Osteoblast (primary cell): Measurements from ENCODE around the gene TPSB2. TPM values are rescaled to one million over a fixed set of nuclear protein-coding genes. Genes with fewer than 3 reads are reported as not detected.
"Not testable (repeated sequence)": the region's sequence is repeated elsewhere in the genome, so short reads cannot be mapped to it uniquely, and the experiment has no call there.

Experiments
- DNase-seq: peaks from one replicate; pipeline ENCODE4 v3.0.0; 2011; ENCODE audit warnings: low spot score, mixed read lengths; ENCODE audit not compliant: insufficient read length; ENCODE audit errors: missing footprints
- H2AFZ ChIP-seq: 2 replicates; pipeline ENCODE4 v1.6.0; 2011; ENCODE audit warnings: mild to moderate bottlenecking, low read length
- H3K27ac ChIP-seq: 2 replicates; pipeline ENCODE4 v1.5.1; 2011; ENCODE audit warnings: mild to moderate bottlenecking, low read depth, low read length, moderate library complexity
- H3K27me3 ChIP-seq: 2 replicates; pipeline ENCODE4 v1.6.0; 2012; ENCODE audit warnings: mild to moderate bottlenecking, control low read depth, inconsistent platforms, low read length, moderate library complexity; ENCODE audit not compliant: insufficient read depth
- H3K36me3 ChIP-seq: 2 replicates; pipeline ENCODE4 v1.5.1; 2011; ENCODE audit warnings: mild to moderate bottlenecking, low read length, control low read depth, moderate library complexity; ENCODE audit not compliant: insufficient read depth
- H3K4me1 ChIP-seq: 2 replicates; pipeline ENCODE4 v1.5.1; 2011; ENCODE audit warnings: mild to moderate bottlenecking, low read length, control low read depth, moderate library complexity; ENCODE audit not compliant: insufficient read depth
- H3K4me2 ChIP-seq: 2 replicates; pipeline ENCODE4 v1.6.0; 2011; ENCODE audit warnings: mild to moderate bottlenecking, low read length; ENCODE audit not compliant: insufficient read depth
- H3K4me3 ChIP-seq: fragments of 200-600 bp; sonication (generic); 3 replicates; pipeline ENCODE4 v1.5.1; 2012; ENCODE audit warnings: mild to moderate bottlenecking, low read length, inconsistent platforms; ENCODE audit not compliant: insufficient read depth
- H3K79me2 ChIP-seq: 2 replicates; pipeline ENCODE4 v1.6.0; 2012; ENCODE audit warnings: mild to moderate bottlenecking, low read length, control low read depth, inconsistent platforms; ENCODE audit not compliant: insufficient read depth
- H3K9me3 ChIP-seq: 2 replicates; pipeline ENCODE4 v1.5.1; 2011; ENCODE audit warnings: low read depth, low read length, control low read depth
- H4K20me1 ChIP-seq: 2 replicates; pipeline ENCODE4 v1.6.0; 2012; ENCODE audit warnings: mild to moderate bottlenecking, low read length, control low read depth; ENCODE audit not compliant: insufficient read depth
- CTCF ChIP-seq: IDR thresholded peaks from 2 replicates; pipeline ENCODE4 v1.5.1; 2011; ENCODE audit warnings: mild to moderate bottlenecking, low read depth, low read length, moderate library complexity; ENCODE audit errors: extremely low read depth
- total RNA-seq: library from RNA; depleted of rRNA; stranded (reverse); fragments of >200 nt; gene quantifications from 2 replicates; pipeline ENCODE4 v1.2.3, GENCODE V29; 2012

TPSB2 gene
- total RNA-seq, 1 donor: not detected

DNA sequence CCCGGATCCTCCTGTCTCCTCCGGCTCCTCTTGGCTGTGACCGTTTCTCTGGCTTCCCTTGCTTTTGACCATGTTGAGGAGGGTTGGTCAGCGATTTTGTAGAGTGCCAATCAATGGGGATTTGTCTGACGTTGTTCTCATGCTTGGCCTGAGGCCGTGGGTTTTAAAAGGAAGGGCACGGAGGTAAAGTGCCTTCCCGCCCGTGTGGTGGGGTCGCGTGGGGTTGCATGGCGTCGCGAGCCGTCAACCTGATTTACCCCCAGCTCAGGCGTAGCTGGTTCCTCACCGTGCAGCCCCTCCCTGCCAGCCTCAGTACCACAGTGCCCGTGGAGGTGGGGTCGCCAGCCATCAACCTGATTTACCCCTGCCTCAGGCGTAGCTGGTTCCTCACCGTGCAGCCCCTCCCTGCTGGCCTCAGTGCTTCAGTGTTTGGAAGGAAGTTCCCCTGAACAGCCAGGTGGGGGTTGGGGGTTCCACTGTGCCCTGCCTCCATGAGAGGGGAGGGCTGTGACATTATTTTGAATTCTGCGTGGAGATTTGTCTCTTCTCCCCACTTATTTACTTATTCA lies 15.6 kb upstream of the TPSB2 start:
- Histone ChIP-seq H3K27me3 (peaks cover 8% of the 10 kb centered on the region), H3K9me3 (no peaks in the 10 kb centered on the region), H4K20me1 (no peaks in the 10 kb centered on the region), H3K4me1 (no peaks in the 10 kb centered on the region), H3K36me3 (no peaks in the 10 kb centered on the region), H3K4me3 (no peak overlapping the region), H3K4me2 (no peak overlapping the region), H3K79me2 (no peaks in the 10 kb centered on the region), H3K27ac (no peak overlapping the region), H2AFZ (no peak overlapping the region)
- TF ChIP-seq CTCF: no peak
- DNase-seq: peak; percentile 66

DNA sequence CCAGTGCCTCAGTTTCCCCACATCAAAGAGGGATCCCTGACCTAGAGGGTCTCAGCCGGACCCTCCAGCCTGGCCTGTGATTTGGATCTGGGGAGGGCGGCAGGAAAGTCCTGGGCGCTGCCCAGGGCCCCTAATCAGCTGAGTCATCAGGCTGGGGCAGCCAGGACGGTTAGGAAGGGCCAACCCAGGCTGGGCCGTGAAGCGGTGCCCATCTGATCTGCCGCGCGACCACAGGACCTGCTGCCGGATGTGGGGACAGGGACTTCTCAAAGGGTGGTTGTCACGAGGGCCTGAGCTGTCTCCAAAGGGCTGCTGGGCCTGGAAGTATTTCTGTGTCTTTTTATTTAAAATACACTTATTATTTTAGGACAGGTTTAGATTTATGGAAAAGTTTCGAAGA lies 14.9 kb upstream of the TPSB2 start:
- Histone ChIP-seq H3K4me1 (no peaks in the 10 kb centered on the region), H3K4me2 (no peak overlapping the region), H4K20me1 (no peaks in the 10 kb centered on the region), H3K9me3 (no peaks in the 10 kb centered on the region), H3K36me3 (no peaks in the 10 kb centered on the region), H2AFZ (no peak overlapping the region), H3K79me2 (no peaks in the 10 kb centered on the region), H3K4me3 (no peak overlapping the region), H3K27me3 (peaks cover 8% of the 10 kb centered on the region), H3K27ac (no peak overlapping the region)
- TF ChIP-seq CTCF: no peak
- DNase-seq: peak; percentile 41

DNA sequence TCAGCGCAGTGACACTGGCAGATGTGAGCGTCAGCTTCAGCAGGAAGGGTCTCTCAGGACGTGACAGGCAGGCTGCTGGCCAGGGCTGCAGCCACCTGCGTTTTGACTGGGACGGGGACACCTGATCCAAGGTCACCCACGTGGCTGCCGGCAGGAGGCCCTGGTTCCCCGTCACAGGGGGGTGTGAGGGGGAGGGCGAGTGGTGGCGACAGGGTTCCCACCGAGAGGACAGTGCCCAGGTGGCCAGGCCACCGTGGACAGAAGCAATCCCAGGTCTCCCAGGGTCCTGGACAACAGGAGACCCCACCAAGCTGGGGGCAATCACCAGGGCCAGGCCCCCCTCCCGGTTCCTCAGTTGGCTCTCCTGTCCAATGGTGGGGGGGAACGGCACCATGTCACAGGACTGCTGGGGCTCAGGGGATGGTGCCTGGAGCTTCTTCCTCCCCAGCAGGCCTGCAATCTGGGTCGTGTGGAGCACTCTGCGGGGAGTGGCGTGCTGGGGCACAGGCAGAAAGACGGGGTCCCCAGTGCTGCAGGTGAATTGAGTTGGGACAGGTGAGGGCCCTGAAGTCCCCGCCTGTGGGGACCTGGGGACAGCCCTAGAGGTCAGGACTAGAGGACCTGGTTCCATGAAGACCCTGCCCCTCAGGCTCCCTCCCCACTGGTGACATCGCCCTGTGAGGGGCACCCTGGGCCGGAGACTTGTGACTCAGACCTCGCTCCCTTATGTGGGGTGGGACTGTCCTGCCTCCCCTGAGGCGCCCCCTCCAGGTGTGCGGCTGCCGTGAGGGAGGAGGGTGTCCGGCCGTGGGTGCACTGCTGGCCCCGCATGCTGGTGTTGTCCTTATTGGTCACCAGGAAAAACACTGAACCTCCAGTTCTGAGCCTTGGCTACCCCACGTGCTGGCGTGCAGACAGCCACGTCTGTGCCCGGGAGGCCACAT lies 14.2 kb upstream of the TPSB2 start:
- not testable (repeated sequence) for H3K27me3 ChIP-seq, H3K4me3 ChIP-seq, H3K4me2 ChIP-seq, H2AFZ ChIP-seq, H4K20me1 ChIP-seq, H3K4me1 ChIP-seq, H3K79me2 ChIP-seq, H3K9me3 ChIP-seq, DNase-seq, H3K27ac ChIP-seq, H3K36me3 ChIP-seq

DNA sequence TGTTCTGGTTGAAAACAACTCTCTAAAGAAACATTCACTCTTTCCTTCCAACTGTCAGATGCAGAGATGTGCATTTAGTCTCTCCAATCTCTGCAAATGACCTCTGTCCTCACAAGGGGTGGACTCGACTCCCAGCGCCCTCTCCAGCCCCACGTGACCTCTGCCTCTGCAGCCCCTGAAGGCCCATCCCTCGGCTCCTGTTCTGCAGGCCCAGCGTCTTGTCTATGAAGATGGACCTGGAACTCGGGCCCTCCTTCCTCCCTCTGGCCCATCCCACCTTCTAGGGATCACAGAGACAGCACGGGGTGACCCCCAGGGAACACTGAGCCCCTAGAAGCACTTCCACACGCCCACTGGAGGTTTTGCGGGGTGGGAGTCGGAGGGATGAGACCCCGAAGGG lies 13.4 kb upstream of the TPSB2 start:
- not testable (repeated sequence) for H3K4me3 ChIP-seq, H3K27ac ChIP-seq, H3K27me3 ChIP-seq, DNase-seq, H2AFZ ChIP-seq, H3K4me2 ChIP-seq, H3K9me3 ChIP-seq, H3K36me3 ChIP-seq, H3K4me1 ChIP-seq, H4K20me1 ChIP-seq, H3K79me2 ChIP-seq

DNA sequence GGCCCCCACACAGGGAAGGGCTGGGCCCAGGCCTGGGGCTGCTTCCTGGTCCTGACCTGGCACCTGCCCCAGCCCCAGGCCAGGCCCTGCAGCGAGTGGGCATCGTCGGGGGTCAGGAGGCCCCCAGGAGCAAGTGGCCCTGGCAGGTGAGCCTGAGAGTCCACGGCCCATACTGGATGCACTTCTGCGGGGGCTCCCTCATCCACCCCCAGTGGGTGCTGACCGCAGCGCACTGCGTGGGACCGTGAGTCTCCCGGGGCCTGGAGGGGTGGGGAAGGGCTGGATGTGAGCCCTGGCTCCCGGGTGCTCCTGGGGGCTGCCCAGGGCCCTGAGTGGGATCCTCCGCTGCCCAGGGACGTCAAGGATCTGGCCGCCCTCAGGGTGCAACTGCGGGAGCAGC lies 11.1 kb upstream of the TPSB2 start:
- not testable (repeated sequence) for H3K27me3 ChIP-seq, H2AFZ ChIP-seq, H3K9me3 ChIP-seq, H3K79me2 ChIP-seq, H3K36me3 ChIP-seq, H3K4me3 ChIP-seq, H3K4me2 ChIP-seq, H3K4me1 ChIP-seq, DNase-seq, H3K27ac ChIP-seq, H4K20me1 ChIP-seq

- H3K27me3 ChIP-seq, DNase-seq, H3K27ac ChIP-seq, H3K79me2 ChIP-seq, H3K9me3 ChIP-seq, H3K36me3 ChIP-seq, H2AFZ ChIP-seq, H4K20me1 ChIP-seq, H3K4me2 ChIP-seq, H3K4me3 ChIP-seq, H3K4me1 ChIP-seq: not testable (repeated sequence)
These were observed 10.5 kb upstream of the TPSB2 start, which contains the start of gene TPSAB1 for GRCh38 chr16:1240436-1240835. Gene TPSAB1 (plus strand): TSS chr16:1240705. CDS start chr16:1240939, 234 bp downstream.

DNA sequence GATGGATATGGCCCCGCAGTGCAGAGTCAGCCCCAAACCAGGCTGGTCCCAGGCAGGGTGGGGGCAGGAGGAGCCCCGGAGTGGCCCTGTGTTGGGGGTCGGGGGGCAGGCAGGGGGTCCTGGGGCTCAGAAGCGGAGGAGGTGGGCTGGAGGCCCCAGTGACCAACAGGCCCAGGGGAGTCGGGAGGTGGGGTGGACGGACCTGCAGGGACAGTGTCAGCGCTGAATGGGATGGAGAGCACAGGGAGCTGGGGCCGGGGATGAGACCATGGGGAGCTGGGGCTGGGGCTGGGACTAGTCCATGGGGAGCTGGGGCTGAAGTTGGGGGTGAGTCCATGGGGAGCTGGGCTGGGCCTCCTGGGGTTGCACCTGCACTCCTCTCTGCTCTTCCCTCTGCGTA lies 9.6 kb upstream of the TPSB2 start:
- not testable (repeated sequence) for H3K4me3 ChIP-seq, H3K4me1 ChIP-seq, H3K27me3 ChIP-seq, H4K20me1 ChIP-seq, DNase-seq, H3K4me2 ChIP-seq, H3K9me3 ChIP-seq, H3K36me3 ChIP-seq, H3K79me2 ChIP-seq, H2AFZ ChIP-seq, H3K27ac ChIP-seq
